Esophagus muscularis mucosa (tissue), 3 donors: Measurements from ENCODE around the gene SPATA3.
"Not testable (repeated sequence)": the region's sequence is repeated elsewhere in the genome, so short reads cannot be mapped to it uniquely, and the experiment has no call there.

ENCODE experiments used
- CTCF ChIP-seq, 3 experiments: fragments of 200-600 bp in 2 of 3; fragments of 450-650 bp in 1 of 3; sonication (generic) in 2 of 3; IDR thresholded peaks; one replicate each; pipeline ENCODE4 v1.5.1; 2017 to 2019; ENCODE audit warnings: antibody characterized with exemption in 3 of 3, mild to moderate bottlenecking in 2 of 3, moderate library complexity in 1 of 3
- POLR2A ChIP-seq: fragments of 450-650 bp; IDR thresholded peaks from one replicate; pipeline ENCODE4 v1.6.1; 2017; ENCODE audit warnings: antibody characterized with exemption, moderate library complexity, mild to moderate bottlenecking, low read depth
- POLR2AphosphoS5 ChIP-seq, 2 donors: sonication (generic); formaldehyde crosslinking; IDR thresholded peaks; one replicate each; pipeline ENCODE4 v1.6.1; 2017; ENCODE audit warnings: antibody characterized with exemption in 2 of 2

GRCh38 chr2:231025059-231025458, 29.1 kb downstream of the SPATA3 start:
- TF ChIP-seq POLR2A; CTCF (IDR thresholded peaks at IDR 0.05); POLR2AphosphoS5 (IDR thresholded peaks at IDR 0.05): not testable (repeated sequence)
